Stimulated activated effector memory CD8-positive, alpha-beta T cell treated with anti-CD3 and anti-CD28 coated beads, Interleukin-12 subunit alpha, Interleukin-12 subunit beta, amount 100 ng/mL, for 72 hours (primary cell): ENCODE measurements around the gene SNU13.
A peak's percentile ranks its signal among the peaks of the same experiment; 100 is the strongest.
"Not testable (repeated sequence)": the region's sequence is repeated elsewhere in the genome, so short reads cannot be mapped to it uniquely, and the experiment has no call there.

ENCODE experiments used
- ATAC-seq: fragments of 150-1000 bp; cut with Tn5 transposase; 2 replicates; pipeline ENCODE4 v1.10.0; 2021
- DNase-seq, 2 donors: peaks; one replicate each; pipeline ENCODE4 v3.0.0; 2021 to 2022; ENCODE audit warnings: low spot score in 2 of 2
- H3K27ac Mint-ChIP-seq: one replicate; pipeline ENCODE4 v1.8.0; 2022; ENCODE audit warnings: mild to moderate bottlenecking, mixed read lengths
- H3K36me3 Mint-ChIP-seq: one replicate; pipeline ENCODE4 v1.8.0; 2022; ENCODE audit warnings: mild to moderate bottlenecking, mixed read lengths
- H3K4me1 Mint-ChIP-seq: one replicate; pipeline ENCODE4 v1.8.0; 2022; ENCODE audit warnings: mixed read lengths
- H3K4me3 Mint-ChIP-seq: one replicate; pipeline ENCODE4 v1.8.0; 2022; ENCODE audit warnings: mild to moderate bottlenecking, mixed read lengths
- H3K9me3 Mint-ChIP-seq: one replicate; pipeline ENCODE4 v1.8.0; 2022; ENCODE audit warnings: mixed read lengths

The SNU13 gene

GRCh38 chr22:41688365-41689211 lies at the start of gene SNU13:
Gene SNU13 (minus strand): TSS chr22:41688867. CDS start chr22:41688796, 71 bp downstream.
- H3K36me3 Mint-ChIP-seq, result peaks cover 7% of the 10 kb centered on the region
- H3K9me3 Mint-ChIP-seq, result no peaks in the 10 kb centered on the region

GRCh38 chr22:41733241-41733640 lies 44.6 kb upstream of the SNU13 start:
- not testable (repeated sequence) for H3K36me3 Mint-ChIP-seq, ATAC-seq, H3K27ac Mint-ChIP-seq, DNase-seq, H3K4me1 Mint-ChIP-seq, H3K4me3 Mint-ChIP-seq, H3K9me3 Mint-ChIP-seq

More at GRCh38 chr22:41688365-41689211, at the start of gene SNU13:
- Mint-ChIP-seq H3K4me1 (peaks cover 26% of the 10 kb centered on the region), H3K27ac (peak within 1 kb of the TSS; percentile 98), H3K4me3 (peak within 1 kb of the TSS; percentile 96)
- peak; percentile 80 to 94 for DNase-seq
- ATAC-seq, result peak; percentile 95

- no peaks in the 10 kb centered on the region for H3K4me1 Mint-ChIP-seq
- no peaks in the 10 kb centered on the region for H3K36me3 Mint-ChIP-seq
- no peak for ATAC-seq
- peak overlapping the region; percentile 9 for H3K27ac Mint-ChIP-seq
- no peak for DNase-seq
- no peak overlapping the region for H3K4me3 Mint-ChIP-seq
- H3K9me3 Mint-ChIP-seq, result no peaks in the 10 kb centered on the region
Measured at GRCh38 chr22:41732096-41732772, 43.6 kb upstream of the SNU13 start.

GRCh38 chr22:41731609-41732008 lies 42.9 kb upstream of the SNU13 start:
- Mint-ChIP-seq H3K27ac (peak overlapping the region; percentile 9), H3K9me3 (no peaks in the 10 kb centered on the region), H3K4me1 (no peaks in the 10 kb centered on the region), H3K36me3 (no peaks in the 10 kb centered on the region), H3K4me3 (no peak overlapping the region)
- DNase-seq, result no peak
- no peak for ATAC-seq

- Mint-ChIP-seq H3K36me3 (no peaks in the 10 kb centered on the region), H3K4me1 (no peaks in the 10 kb centered on the region), H3K9me3 (no peaks in the 10 kb centered on the region), H3K27ac (peak overlapping the region; percentile 54), H3K4me3 (no peak overlapping the region)
- no peak for DNase-seq
- peak; percentile 50 for ATAC-seq
Measured at GRCh38 chr22:41725510-41726110, 36.9 kb upstream of the SNU13 start.

- DNase-seq (no peak), ATAC-seq (no peak)
- H3K4me1 Mint-ChIP-seq, result no peaks in the 10 kb centered on the region
- no peak overlapping the region for H3K27ac Mint-ChIP-seq
- no peak overlapping the region for H3K4me3 Mint-ChIP-seq
- H3K36me3 Mint-ChIP-seq, result no peaks in the 10 kb centered on the region
- H3K9me3 Mint-ChIP-seq, result no peaks in the 10 kb centered on the region
Measured at GRCh38 chr22:41722496-41722895, 33.8 kb upstream of the SNU13 start.

- H3K9me3 Mint-ChIP-seq, result no peaks in the 10 kb centered on the region
- ATAC-seq (no peak), DNase-seq (no peak)
- no peaks in the 10 kb centered on the region for H3K4me1 Mint-ChIP-seq
- no peak overlapping the region for H3K27ac Mint-ChIP-seq
- no peaks in the 10 kb centered on the region for H3K36me3 Mint-ChIP-seq
- H3K4me3 Mint-ChIP-seq, result no peak overlapping the region
Measured at GRCh38 chr22:41713004-41713403, 24.3 kb upstream of the SNU13 start.

GRCh38 chr22:41709341-41709740 lies 20.7 kb upstream of the SNU13 start:
- no peaks in the 10 kb centered on the region for H3K36me3 Mint-ChIP-seq
- no peak overlapping the region for H3K27ac Mint-ChIP-seq
- ATAC-seq (no peak), DNase-seq (no peak)
- H3K9me3 Mint-ChIP-seq, result no peaks in the 10 kb centered on the region
- no peak overlapping the region for H3K4me3 Mint-ChIP-seq
- no peaks in the 10 kb centered on the region for H3K4me1 Mint-ChIP-seq

GRCh38 chr22:41702763-41703162 lies 14.1 kb upstream of the SNU13 start:
- H3K36me3 Mint-ChIP-seq, result peaks cover 6% of the 10 kb centered on the region
- H3K9me3 Mint-ChIP-seq, result no peaks in the 10 kb centered on the region
- H3K4me3 Mint-ChIP-seq, result no peak overlapping the region
- no peak for ATAC-seq
- no peak for DNase-seq
- peaks cover 6% of the 10 kb centered on the region for H3K4me1 Mint-ChIP-seq
- H3K27ac Mint-ChIP-seq, result no peak overlapping the region

- Mint-ChIP-seq H3K27ac (no peak overlapping the region), H3K36me3 (peaks cover 12% of the 10 kb centered on the region), H3K4me1 (peaks cover 14% of the 10 kb centered on the region), H3K4me3 (no peak overlapping the region), H3K9me3 (no peaks in the 10 kb centered on the region)
- ATAC-seq, result no peak
- no peak for DNase-seq
Measured at GRCh38 chr22:41700108-41700364, 11.4 kb upstream of the SNU13 start.

GRCh38 chr22:41699264-41700107 lies 10.8 kb upstream of the SNU13 start, which contains the start of gene MEI1:
Gene MEI1 (plus strand): TSS chr22:41699503. CDS start chr22:41699539, 36 bp downstream.
- H3K4me1 Mint-ChIP-seq, result peaks cover 14% of the 10 kb centered on the region
- H3K9me3 Mint-ChIP-seq, result no peaks in the 10 kb centered on the region
- DNase-seq (peak; percentile 84 to 91), ATAC-seq (peak; percentile 85)
- H3K27ac Mint-ChIP-seq, result peak within 1 kb of the TSS; percentile 68
- peak within 1 kb of the TSS; percentile 53 for H3K4me3 Mint-ChIP-seq
- H3K36me3 Mint-ChIP-seq, result peaks cover 12% of the 10 kb centered on the region

GRCh38 chr22:41697126-41697775 lies 8.6 kb upstream of the SNU13 start:
- H3K36me3 Mint-ChIP-seq, result peaks cover 12% of the 10 kb centered on the region
- peak overlapping the region; percentile 38 for H3K4me3 Mint-ChIP-seq
- DNase-seq (peak; percentile 95 to 97), ATAC-seq (peak; percentile 78)
- peaks cover 14% of the 10 kb centered on the region for H3K4me1 Mint-ChIP-seq
- H3K9me3 Mint-ChIP-seq, result no peaks in the 10 kb centered on the region
- no peak overlapping the region for H3K27ac Mint-ChIP-seq

- ATAC-seq, result peak; percentile 2
- H3K4me3 Mint-ChIP-seq, result peak overlapping the region; percentile 38
- H3K4me1 Mint-ChIP-seq, result peaks cover 14% of the 10 kb centered on the region
- H3K9me3 Mint-ChIP-seq, result no peaks in the 10 kb centered on the region
- no peak overlapping the region for H3K27ac Mint-ChIP-seq
- no peak for DNase-seq
- peaks cover 12% of the 10 kb centered on the region for H3K36me3 Mint-ChIP-seq
Measured at GRCh38 chr22:41696703-41697102, 8.0 kb upstream of the SNU13 start.

- Mint-ChIP-seq H3K27ac (no peak overlapping the region), H3K4me1 (peaks cover 24% of the 10 kb centered on the region), H3K36me3 (peaks cover 12% of the 10 kb centered on the region), H3K9me3 (no peaks in the 10 kb centered on the region), H3K4me3 (no peak overlapping the region)
- DNase-seq (no peak), ATAC-seq (no peak)
Measured at GRCh38 chr22:41695211-41695610, 6.5 kb upstream of the SNU13 start.
